Activated CD8-positive, alpha-beta memory T cell treated with anti-CD3 and anti-CD28 coated beads, Interleukin-2, amount 50 U/mL, for 1 hour (primary cell): ENCODE data around the gene NFAT5.
"Not testable (repeated sequence)": the region's sequence is repeated elsewhere in the genome, so short reads cannot be mapped to it uniquely, and the experiment has no call there.

Source experiments
- DNase-seq: peaks from one replicate; pipeline ENCODE4 v3.0.0-alpha.2; 2020; ENCODE audit errors: extremely low read depth

NFAT5 gene

GRCh38 chr16:69553332-69553731, 12.4 kb upstream of the NFAT5 start:
- no peak for DNase-seq

GRCh38 chr16:69554495-69554894, 11.3 kb upstream of the NFAT5 start:
- DNase-seq: no peak

- no peak for DNase-seq
Measured at GRCh38 chr16:69555437-69555836, 10.3 kb upstream of the NFAT5 start.

- DNase-seq: no peak
Measured at GRCh38 chr16:69555867-69556266, 9.9 kb upstream of the NFAT5 start.

- DNase-seq: no peak
Measured at GRCh38 chr16:69559164-69559563, 6.6 kb upstream of the NFAT5 start.

GRCh38 chr16:69561367-69561766, 4.4 kb upstream of the NFAT5 start:
- DNase-seq: not testable (repeated sequence)

- no peak for DNase-seq
Measured at GRCh38 chr16:69561901-69562300, 3.9 kb upstream of the NFAT5 start.

- DNase-seq: no peak
Measured at GRCh38 chr16:69562813-69563212, 3.0 kb upstream of the NFAT5 start.

GRCh38 chr16:69563605-69564580, 1.9 kb upstream of the NFAT5 start:
- DNase-seq: peak; percentile 38

- no peak for DNase-seq
Measured at GRCh38 chr16:69564845-69565670, 708 bp upstream of the NFAT5 start.

GRCh38 chr16:69566240-69566980, 644 bp downstream of the NFAT5 start:
- no peak for DNase-seq

GRCh38 chr16:69566981-69567680, 1.4 kb downstream of the NFAT5 start:
- no peak for DNase-seq

- DNase-seq: no peak
Measured at GRCh38 chr16:69568676-69569075, 2.9 kb downstream of the NFAT5 start.

- not testable (repeated sequence) for DNase-seq
Measured at GRCh38 chr16:69578771-69579170, 13.0 kb downstream of the NFAT5 start.

GRCh38 chr16:69579783-69580481, 14.2 kb downstream of the NFAT5 start:
- DNase-seq: no peak

- DNase-seq: no peak
Measured at GRCh38 chr16:69581297-69581696, 15.5 kb downstream of the NFAT5 start.

- not testable (repeated sequence) for DNase-seq
Measured at GRCh38 chr16:69584493-69584892, 18.7 kb downstream of the NFAT5 start.

- no peak for DNase-seq
Measured at GRCh38 chr16:69589434-69590269, 23.9 kb downstream of the NFAT5 start.

GRCh38 chr16:69590590-69590989, 24.8 kb downstream of the NFAT5 start:
- DNase-seq: no peak
